Stimulated activated CD8-positive, alpha-beta memory T cell treated with anti-CD3 and anti-CD28 coated beads, Interleukin-7, amount 100 ng/mL, for 1 hour (primary cell): ENCODE results near the gene FSCN2.
"Not testable (repeated sequence)": the region's sequence is repeated elsewhere in the genome, so short reads cannot be mapped to it uniquely, and the experiment has no call there.

Source experiments
- DNase-seq, 2 donors: peaks; one replicate each; pipeline ENCODE4 v3.0.0-alpha.2; 2020; ENCODE audit warnings: low read depth in 2 of 2

The FSCN2 gene

DNA sequence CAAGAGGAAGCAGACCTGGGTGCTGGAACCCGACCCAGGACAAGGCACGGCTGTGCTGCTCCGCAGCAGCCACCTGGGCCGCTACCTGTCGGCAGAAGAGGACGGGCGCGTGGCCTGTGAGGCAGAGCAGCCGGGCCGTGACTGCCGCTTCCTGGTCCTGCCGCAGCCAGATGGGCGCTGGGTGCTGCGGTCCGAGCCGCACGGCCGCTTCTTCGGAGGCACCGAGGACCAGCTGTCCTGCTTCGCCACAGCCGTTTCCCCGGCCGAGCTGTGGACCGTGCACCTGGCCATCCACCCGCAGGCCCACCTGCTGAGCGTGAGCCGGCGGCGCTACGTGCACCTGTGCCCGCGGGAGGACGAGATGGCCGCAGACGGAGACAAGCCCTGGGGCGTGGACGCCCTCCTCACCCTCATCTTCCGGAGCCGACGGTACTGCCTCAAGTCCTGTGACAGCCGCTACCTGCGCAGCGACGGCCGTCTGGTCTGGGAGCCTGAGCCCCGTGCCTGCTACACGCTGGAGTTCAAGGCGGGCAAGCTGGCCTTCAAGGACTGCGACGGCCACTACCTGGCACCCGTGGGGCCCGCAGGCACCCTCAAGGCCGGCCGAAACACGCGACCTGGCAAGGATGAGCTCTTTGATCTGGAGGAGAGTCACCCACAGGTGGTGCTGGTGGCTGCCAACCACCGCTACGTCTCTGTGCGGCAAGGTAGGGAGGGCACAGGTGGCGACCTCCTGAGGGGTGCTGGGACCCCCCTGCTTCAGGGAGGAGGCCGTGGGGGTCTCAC, 667 bp downstream of the FSCN2 start:
- DNase-seq = no peak

DNA sequence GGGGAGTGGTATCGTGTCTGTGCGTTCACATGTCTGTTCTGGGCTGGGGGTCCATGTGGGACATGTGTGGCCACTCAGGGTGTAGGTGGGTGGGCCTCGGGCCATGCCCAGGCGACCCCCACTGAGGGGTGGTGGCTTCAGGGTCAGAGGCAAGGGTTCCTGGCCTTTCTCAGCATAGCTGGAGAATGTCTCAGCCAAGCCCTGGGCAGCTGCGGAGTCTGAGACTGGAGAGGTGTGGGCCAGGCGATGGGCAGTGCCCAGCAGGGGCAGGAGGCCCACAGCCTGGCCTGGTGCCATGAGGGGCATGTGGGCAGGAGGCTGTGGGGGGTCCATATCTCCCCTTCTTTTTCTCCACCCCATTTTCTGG, 1.2 kb downstream of the FSCN2 start:
- DNase-seq = no peak

DNA sequence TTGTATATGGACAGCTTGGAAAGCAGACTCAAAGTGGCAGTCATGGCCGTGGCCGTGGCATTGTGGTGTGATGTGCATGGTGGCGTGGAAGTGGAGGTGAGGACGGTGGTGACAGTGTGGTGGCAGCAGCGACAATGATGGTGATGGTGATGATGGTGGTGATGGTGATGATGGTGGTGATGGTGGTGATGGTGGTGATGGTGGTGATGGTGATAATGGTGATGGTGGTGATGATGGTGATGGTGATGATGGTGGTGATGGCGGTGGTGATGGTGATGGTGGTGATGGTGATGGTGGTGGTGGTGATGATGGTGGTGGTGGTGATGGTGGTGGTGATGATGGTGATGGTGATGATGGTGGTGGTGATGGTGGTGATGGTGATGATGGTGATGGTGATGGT, 2.8 kb downstream of the FSCN2 start:
- DNase-seq = not testable (repeated sequence)

DNA sequence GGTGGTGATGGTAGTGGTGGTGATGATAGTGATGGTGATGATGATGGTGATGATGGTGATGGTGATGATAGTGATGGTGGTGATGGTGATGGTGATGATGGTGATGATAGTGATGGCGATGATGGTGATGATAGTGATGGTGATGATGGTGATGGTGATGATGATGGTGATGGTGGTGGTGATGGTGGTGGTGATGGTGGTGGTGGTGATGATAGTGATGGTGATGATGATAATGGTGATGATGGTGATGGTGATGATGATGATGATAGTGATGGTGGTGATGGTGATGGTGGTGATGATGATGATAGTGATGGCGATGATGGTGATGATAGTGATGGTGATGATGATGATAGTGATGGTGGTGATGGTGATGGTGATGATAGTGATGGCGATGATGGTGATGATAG, 3.8 kb downstream of the FSCN2 start:
- DNase-seq = not testable (repeated sequence)

DNA sequence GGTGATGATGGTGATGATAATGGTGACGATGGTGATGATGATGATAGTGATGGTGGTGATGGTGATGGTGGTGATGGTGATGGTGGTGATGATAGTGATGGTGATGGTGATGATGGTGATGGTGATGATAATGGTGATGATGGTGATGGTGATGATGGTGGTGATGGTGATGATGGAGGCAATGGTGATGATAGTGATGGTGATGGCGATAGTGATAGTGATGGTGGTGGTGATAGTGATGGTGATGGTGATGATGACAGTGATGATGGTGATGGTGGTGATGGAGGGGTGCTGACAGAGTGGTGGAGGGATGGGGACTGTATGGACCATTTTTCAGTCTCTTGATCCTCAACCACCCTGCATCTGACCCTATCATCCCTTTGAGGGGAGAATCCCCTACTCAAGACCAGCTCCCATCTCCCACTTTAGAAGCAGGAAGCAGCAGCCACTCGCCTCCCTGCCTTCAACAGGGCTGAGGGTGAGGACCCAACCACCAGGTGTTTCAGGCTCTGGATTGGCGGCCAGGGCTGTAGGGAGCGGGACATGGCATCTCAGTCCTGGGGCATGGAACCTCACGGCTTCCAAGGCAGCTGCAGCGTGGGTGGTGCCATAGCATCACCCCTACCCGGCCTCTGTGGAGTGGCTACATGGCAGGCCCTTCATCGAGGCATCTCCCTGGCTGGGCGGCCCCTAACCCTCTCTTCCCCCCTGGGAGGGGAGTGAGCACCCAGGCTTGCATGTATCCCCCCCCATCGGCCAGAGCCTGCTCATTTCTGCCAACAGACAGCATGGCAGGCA, 4.5 kb downstream of the FSCN2 start:
- DNase-seq = no peak

DNA sequence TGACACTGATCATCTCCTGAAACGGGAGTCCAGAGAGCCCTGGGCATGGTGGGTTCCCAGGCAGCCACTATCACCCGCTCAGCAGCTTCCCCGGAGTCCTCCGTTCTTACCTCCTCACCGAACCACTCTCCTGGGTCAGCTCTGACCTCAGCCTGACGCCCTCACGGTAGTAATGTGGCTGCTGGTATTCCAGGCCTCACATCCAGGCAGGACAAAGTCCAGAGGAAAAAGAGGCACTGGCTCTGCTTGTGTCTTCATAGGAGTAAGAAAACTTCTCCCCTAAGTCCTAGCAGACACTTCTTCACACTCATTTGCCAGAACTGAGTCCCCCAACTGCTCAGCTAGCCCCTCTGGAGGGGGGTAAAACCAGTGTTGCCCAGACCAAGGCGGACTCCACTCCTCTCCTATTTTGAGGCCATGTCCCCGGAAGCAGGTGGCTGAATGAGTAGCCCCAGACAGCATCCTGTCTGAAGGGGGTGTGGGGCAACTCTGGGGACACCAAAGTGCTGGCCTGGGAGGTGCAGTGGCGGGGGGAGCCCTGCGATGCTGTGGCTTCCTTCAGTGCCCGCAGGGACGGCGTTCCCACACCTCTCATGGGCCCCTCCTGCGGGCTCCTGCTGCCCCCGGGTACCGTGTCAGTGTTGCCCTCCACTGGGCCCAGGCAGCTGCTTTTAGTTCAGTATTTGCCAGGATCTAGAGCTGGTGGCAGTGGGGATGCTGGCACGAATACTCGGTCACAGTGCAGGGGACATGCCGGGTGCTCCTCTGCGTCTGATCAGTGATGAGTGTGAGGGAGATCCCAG, 5.4 kb downstream of the FSCN2 start:
- DNase-seq = no peak

DNA sequence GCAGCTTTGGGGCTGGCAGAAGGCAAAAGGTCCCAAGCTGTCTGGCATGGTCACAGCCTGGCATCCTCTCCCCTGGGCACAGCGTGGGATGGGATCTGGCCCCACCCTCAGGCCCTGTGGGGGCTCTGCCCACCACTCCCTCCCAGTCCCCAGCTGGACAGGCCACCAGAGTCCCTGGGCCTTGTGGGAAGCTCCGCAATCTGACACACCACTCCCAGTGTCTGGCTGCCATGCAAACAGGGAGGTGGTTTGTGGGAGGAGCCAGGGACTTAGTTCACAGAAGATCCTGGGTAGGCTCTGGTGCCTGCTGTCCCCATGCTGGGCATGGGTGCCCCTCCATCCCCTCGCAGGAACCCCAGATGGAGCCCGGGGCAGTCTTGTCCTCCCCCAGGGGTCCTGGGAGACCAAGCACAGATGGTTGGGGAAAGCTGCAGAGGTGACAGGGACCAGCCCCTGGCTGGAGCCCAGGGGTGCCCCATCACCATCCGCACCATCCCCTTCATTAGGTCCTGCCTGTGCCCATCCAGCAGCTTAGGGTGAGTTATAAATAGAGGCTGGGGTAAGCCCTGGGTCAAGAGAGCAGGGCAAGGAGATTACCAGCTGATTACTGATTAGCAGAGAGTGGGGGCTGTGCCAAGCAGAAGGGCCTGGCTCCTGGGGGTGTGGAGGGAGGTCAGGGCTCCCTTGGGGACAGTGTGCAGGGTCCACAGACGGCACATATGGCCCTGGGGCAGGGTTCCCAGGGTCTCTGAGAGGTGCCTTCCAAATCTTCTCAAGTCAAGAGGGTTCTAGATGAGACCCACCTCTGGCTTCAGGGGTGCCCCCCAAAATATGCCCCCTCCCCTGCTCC, 6.2 kb downstream of the FSCN2 start:
- no peak for DNase-seq

DNA sequence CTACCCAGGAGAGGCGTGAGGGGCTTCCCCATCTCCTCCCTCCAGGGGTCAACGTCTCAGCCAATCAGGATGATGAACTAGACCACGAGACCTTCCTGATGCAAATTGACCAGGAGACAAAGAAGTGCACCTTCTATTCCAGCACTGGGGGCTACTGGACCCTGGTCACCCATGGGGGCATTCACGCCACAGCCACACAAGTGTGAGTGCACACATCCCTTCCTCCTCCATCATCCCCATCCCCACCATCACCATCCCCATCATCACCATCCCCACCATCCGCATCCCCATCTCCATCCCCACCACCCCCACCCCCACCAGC, 6.8 kb downstream of the FSCN2 start:
- no peak for DNase-seq

DNA sequence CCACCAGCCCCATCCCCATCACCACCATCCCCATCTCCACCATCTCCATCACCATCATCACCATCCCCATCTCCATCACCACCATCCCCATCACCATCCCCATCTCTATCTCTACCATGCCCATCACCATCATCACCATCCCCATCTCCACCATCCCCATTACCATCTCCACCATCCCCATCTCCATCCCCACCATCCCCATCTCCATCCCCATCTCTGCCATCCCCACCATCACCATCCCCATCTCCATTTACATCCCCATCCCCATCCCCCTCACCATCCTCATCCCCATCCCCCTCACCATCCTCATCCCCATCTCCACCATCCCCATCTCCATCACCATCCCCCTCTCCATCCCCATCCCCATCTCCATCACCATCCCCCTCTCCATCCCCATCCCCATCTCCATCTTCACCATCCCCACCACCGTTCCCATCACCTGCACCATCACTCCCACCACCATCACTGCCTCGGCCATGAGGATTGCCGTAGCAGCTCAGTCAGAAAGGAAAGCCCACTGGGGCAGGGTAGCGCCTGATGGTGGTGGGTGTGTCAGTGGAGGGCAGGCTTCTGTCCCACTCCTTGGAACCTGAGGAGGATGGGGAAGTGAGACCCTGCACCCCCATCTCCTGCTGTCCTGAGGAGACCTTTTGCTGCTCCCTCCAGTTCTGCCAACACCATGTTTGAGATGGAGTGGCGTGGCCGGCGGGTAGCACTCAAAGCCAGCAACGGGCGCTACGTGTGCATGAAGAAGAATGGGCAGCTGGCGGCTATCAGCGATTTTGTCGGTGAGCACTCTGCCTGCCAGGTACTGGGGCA, 7.5 kb downstream of the FSCN2 start:
- no peak for DNase-seq

DNA sequence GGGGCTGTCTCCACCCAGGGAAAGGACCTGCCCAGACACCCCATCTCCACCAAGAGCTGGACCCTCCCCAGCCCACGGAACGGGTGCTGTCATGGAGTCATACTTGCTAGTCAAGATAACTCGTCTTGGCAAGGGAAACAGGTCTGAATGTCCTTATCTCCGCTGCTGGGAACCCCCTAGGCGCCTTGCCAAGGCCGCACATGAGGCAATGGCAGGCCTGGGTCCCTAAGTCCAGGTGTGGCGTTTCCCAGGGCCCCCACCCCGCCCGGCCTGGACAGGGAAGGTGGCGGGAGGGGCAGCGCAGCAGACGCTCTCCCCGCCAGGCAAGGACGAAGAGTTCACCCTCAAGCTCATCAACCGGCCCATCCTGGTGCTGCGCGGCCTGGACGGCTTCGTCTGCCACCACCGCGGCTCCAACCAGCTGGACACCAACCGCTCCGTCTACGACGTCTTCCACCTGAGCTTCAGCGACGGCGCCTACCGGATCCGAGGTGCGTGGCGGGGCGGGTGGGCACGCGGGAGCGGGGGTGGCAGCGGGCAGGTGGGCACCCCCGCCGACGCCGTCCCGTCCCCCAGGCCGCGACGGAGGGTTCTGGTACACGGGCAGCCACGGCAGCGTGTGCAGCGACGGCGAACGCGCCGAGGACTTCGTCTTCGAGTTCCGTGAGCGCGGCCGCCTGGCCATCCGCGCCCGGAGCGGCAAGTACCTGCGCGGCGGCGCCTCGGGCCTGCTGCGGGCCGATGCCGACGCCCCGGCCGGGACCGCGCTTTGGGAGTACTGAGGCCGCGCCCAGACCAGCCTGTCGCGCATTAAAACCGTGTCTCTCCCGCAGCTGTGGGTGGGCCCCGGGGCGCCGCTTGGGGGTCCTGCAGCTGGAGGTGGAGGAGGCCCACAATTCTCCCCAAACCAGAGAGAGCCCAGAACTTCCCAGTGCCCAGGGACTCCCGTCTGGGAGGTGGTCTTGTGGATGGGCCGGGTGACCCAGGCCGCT, 8.4 kb downstream of the FSCN2 start:
- no peak for DNase-seq

DNA sequence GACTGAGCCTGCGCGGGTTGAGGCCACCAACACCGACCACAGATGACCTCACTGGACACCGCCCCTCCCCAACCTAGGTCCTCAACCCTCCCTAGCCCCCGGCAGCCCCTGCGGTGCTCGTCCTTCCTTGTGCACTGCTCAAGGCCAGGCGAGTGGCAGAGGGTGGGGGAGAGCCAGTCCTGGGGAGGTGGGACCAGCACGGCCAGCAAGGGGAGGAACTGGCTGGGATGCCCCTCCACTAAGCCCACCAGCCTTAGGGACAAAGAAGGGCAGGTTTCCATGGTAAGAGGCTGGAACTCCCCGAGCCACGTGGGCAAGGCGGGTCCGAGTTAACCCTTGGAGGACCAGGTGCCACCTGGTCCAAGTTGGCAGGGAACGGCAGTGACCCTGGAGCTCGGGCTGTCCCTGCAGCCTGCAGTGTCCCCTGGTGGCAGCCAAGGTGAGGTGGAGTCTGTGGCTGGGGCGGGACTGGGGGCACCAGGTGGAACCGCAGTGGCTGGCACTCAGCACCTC, 9.2 kb downstream of the FSCN2 start:
- DNase-seq = no peak

DNA sequence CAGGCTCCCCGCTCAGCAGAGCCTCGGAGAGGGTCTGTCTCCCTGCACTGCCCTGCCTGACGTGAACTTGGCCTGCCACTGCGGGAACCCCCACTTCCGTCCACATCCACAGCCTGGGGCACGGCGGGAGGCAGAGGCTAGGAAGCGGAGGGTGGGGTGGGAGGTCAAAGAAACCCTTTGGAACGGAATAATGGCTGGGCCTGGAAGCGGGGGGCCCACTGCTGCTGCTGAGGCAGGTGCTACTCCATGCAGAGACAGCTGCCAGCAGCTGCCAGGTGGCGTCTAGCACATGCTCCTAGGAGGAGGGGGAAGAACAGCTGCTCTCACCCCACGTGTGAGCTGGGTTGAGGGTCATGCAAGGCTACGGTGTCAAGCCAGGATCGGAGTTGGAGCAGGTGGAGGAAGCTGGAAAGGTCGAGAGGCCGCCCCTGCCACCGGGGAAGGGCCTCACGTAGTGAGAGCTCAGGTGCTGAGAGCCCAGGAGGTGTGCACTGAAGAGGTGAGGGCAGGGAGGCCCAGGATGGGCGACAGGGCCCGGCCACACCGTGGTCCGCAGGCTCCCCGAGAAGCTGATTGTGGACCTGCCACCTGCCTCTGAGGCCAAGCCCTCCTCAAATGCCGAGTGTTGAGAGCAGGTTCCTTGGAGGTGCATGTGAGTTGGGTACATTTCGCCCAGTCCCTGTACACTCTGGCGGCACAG, 9.8 kb downstream of the FSCN2 start:
- no peak for DNase-seq

DNA sequence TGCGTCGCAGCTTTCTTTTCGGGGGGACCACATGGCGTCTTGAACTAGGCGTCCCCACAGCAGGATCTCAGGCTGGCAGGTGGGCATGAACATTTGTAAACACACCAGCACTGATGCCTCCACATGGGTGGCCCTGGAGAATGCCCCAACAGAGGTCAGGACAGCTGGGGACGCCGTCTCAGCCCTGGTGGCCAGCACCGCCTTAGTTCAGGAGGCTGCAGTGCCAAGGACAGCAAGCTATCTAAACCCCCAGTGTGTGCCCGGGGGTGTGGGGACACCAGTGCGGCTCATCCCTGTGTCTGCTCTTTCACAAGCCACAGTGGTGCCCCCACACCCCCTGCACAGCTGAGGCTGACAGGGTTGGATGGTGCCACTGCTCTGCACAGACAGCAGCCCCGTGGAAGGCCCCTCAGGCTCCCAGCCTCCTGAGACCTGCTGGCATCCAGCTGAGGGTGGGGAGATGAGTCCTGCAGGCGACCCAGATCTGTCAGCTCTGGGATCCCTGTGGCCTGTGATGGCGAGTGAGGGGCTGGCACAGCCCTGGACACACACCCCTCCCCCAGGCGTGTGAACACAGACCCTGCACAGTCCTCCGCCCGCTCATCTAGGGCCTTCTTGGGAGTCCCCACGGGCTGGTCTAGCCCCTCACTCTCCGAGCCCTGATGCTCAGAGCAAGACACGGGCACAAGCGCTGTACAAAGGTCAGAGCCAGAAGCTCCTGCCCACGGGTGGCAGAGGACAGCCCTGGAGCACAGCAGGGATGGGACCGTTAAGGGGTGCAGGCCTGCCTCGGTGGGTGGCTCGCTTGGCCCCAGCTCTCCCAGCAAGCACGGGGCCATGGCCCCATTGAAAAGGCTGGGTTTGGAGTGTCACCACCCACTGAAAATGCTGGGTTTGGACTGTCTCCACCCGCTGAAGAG, 10.7 kb downstream of the FSCN2 start:
- DNase-seq = no peak

DNA sequence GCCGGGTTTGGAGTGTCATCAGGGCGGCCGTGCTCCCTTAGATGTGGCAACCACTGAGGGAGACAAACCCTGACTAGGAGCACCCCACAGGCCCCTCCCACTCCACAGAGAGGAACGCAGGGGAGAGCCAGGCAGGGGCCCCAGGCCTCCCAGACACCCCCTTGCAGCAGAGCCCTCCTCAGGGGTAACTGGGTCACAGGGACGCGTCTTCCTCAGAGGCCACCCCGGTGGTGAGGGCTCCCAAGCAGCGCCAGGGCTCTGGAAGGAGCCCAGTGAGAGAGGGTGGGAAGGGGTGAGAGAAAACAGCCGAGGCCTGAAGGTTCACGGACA, 11.4 kb downstream of the FSCN2 start:
- DNase-seq = no peak

DNA sequence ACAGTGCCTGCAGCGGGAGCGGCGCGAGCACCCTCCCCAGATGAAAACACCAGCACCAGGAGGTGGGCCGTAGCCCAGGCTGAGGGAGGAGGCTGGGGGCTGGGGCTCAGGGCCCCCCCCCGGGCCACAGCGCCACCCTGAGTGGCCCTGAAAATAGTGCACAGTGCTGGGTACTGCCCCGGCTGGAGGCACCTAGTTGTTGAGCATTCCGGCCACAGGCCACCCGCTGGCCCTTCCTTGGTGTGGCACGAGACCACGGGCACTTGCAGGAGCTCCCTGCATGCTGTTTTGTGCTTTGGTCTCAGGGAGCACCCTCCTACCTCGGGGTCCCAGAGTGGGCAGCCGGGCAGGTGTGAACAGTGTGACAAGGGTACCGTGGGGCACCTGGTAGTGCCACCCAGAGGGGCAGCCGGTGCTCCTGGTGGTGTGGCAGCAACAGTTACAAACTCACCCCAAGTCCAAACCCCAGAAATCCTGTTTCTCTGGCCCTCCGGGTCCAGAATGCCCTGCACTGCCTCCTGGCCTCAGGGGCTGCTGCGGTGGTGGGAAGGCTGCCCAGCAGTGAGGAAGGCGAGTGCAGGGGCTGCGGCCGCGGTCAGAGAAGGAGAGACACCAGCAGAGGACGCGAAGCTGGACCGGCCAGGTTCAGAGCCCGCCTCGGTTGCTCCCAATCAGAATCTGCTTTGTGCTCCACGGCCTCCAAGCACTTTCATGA, 11.9 kb downstream of the FSCN2 start:
- DNase-seq = no peak

DNA sequence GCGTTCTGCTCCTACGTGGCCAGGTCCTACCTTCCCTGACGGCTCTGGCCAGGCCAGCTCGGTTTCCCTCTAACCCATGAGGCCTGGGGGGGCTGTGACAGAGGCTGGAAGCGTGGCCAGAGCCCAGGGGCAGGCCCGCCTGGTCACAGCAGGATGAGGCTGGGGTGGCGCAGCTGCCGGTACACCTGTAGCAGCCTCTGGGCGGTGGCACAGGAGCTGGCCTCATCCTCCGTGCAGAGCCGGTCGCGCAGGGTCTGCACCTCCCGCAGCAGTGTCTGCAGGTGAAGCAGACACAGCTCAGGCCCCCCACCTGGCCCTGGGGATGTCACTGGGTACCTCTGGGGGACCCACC, 12.5 kb downstream of the FSCN2 start:
- no peak for DNase-seq

DNA sequence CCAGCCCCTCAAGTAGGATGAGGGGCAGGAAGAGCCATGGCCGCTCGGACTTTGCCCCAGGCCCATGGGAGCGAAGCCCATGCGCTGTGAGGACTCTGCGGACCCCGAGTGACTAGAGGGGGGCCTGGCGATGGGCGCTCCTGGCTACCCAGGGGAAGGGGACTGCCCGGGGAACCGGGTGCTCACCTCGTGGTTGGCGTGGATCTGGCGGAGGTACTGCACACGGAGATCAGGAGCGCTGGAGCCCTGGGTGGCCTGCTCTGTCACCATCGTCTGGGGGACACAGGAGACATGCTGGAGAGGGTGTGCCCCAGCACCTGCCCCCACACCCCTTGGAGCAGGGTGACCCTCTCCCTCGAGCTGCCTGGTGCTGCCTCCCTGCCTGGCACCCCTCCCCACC, 12.9 kb downstream of the FSCN2 start:
- no peak for DNase-seq
